ENCODE data around the gene TRAF5. TPM values are rescaled to one million over a fixed set of nuclear protein-coding genes. Genes with fewer than 3 reads are reported as not detected.

Gene TRAF5
- total RNA-seq, 6 experiments from 2014 or later = 7.7 to 12.3 (median 8.7) TPM

DNA sequence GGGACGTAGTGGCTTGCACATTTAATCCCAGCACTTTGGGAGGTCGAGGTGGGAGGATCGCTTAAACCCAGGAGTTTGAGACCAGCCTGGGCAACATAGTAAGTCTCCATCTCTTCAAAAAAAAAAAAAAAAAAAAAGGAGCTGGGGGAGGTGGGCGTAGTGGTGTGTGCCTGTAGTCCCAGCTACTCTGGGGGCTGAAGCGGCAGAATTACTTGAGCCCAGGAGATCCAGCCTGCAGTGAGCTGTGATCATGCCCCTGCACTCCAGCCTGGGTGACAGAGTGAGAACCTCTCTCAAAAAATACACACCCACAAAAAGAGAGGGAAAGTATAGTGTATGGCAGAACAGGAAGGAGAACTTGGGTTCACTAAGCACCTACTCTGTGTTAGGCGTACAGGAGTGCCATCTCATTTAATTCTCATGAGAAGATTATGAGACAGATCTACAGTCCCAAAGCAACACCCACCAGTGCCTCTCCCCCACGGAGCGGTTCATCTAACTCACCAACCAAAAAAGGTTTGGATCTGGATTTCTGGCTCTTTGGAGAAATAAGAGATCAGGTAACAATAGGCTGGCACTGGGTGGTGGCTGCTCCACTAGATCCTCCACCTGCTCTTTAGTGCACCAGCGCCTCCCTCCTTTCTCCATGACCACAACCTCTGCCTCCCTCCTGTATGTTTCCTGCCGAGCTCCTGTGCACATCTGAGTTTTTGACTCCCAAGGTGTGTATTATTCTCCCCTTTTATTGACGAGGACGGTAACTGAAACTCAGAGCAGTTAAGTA, 1.4 kb upstream of the TRAF5 start:
- H3K27me3 Mint-ChIP-seq (ENCODE audit: insufficient read depth) = peaks cover 1% of the 10 kb centered on the region
- H3K4me3 Mint-ChIP-seq = peak overlapping the region; percentile 43
- TF ChIP-seq CTCF (IDR thresholded peaks at IDR 0.05) = no peak
- H3K27ac Mint-ChIP-seq = peak overlapping the region; percentile 24; the same call in 1 of the 2 replicates
- peaks cover 40% of the 10 kb centered on the region for H3K4me1 Mint-ChIP-seq (ENCODE audit: low read depth)
- peaks cover 5% of the 10 kb centered on the region; the same call in 1 of the 2 replicates for H3K36me3 Mint-ChIP-seq (ENCODE audit: low read depth)
- no peak for DNase-seq
- no peaks in the 10 kb centered on the region for H3K9me3 Mint-ChIP-seq

GRCh38 chr1:211326140-211326527, 499 bp upstream of the TRAF5 start:
- H3K9me3 Mint-ChIP-seq = no peaks in the 10 kb centered on the region
- peaks cover 5% of the 10 kb centered on the region; the same call in 1 of the 2 replicates for H3K36me3 Mint-ChIP-seq (ENCODE audit: low read depth)
- no peak for TF ChIP-seq CTCF (IDR thresholded peaks at IDR 0.05)
- peaks cover 1% of the 10 kb centered on the region for H3K27me3 Mint-ChIP-seq (ENCODE audit: insufficient read depth)
- H3K4me1 Mint-ChIP-seq (ENCODE audit: low read depth) = peaks cover 50% of the 10 kb centered on the region
- DNase-seq = no peak
- H3K27ac Mint-ChIP-seq = peak overlapping the region; percentile 84
- H3K4me3 Mint-ChIP-seq = peak overlapping the region; percentile 88

GRCh38 chr1:211327346-211327921, 801 bp downstream of the TRAF5 start:
- TF ChIP-seq CTCF (IDR thresholded peaks at IDR 0.05) = no peak
- peak; percentile 49 for DNase-seq
- Mint-ChIP-seq H3K4me1 (ENCODE audit: low read depth) (peaks cover 63% of the 10 kb centered on the region), H3K27ac (peak overlapping the region; percentile 89), H3K27me3 (ENCODE audit: insufficient read depth) (peaks cover 1% of the 10 kb centered on the region), H3K36me3 (ENCODE audit: low read depth) (peaks cover 5% of the 10 kb centered on the region; the same call in 1 of the 2 replicates), H3K9me3 (no peaks in the 10 kb centered on the region), H3K4me3 (peak overlapping the region; percentile 95)

DNA sequence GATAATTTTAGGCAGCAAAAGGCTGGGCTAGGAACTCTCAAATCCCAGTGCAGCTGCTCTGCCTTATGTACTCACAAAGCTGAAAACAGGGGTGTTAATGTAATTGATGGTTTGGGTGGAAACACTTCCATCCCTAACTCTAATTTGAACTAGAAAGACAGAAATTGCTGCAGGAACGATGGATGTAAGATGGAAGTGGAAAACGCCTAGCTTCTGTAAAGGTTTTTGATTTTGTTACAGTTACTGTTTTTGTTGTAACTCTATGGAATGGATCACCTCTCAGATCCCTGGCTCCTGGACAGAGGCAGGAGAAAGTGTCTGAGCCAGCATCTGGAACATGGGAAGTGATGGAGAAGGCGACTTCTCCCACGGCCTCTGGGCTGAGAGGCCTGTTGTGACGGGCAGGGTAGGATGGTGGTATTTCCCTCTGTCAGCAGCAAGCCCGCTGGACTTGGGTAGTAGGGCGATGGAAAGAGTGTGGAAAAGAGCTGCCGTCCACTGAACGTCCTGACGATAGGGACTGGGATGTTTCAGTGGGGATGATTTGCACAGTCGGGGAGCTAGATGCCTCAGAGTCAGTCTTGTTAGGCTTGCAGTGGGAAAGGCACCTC, 1.6 kb downstream of the TRAF5 start:
- Mint-ChIP-seq H3K9me3 (no peaks in the 10 kb centered on the region), H3K4me1 (ENCODE audit: low read depth) (peaks cover 69% of the 10 kb centered on the region), H3K27me3 (ENCODE audit: insufficient read depth) (peaks cover 1% of the 10 kb centered on the region), H3K36me3 (ENCODE audit: low read depth) (peaks cover 5% of the 10 kb centered on the region; the same call in 1 of the 2 replicates), H3K4me3 (peak overlapping the region; percentile 95), H3K27ac (peak overlapping the region; percentile 89)
- DNase-seq = no peak
- TF ChIP-seq CTCF (IDR thresholded peaks at IDR 0.05) = no peak

DNA sequence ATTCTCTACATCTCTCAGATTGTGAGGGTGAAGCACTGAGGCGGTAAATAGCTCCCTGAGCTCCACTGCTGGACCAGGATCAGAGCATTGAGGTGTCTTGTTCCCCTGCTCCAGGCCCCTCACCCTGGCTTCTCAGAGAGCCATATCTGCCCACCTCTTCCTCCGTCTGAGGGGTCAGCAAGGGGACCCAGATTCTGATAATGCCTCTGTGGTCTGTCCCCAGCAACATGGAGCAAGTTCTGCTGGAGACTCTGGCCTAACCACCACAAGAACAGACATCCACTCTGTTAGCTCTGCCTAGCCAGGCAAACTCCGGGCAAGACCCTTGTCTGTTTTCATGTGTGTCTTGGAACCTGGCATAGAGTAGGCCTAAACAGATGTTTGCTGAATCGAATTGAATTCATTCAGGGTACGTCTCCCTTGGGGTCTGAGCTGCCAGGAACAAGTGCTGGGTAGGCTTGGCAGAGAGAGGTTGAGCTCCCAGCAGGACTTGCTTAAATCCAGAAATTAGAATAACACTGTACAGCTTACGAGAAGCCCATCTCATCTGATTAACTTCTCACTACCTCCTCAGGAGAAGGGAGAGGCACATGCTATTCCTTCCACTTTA, 2.3 kb downstream of the TRAF5 start:
- no peak overlapping the region for H3K4me3 Mint-ChIP-seq

More for the DNA sequence above, 2.3 kb downstream of the TRAF5 start:
- Mint-ChIP-seq H3K4me1 (ENCODE audit: low read depth) (peaks cover 74% of the 10 kb centered on the region), H3K27me3 (ENCODE audit: insufficient read depth) (peaks cover 1% of the 10 kb centered on the region), H3K9me3 (no peaks in the 10 kb centered on the region), H3K27ac (peak overlapping the region; percentile 61; the same call in 1 of the 2 replicates), H3K36me3 (ENCODE audit: low read depth) (peaks cover 5% of the 10 kb centered on the region; the same call in 1 of the 2 replicates)
- no peak for DNase-seq
- TF ChIP-seq CTCF (IDR thresholded peaks at IDR 0.05) = no peak

All from HFFc6 (cell line).